Colon (tissue), 2 donors: Measurements from ENCODE around the gene ALG8.
"Not testable (repeated sequence)": the region's sequence is repeated elsewhere in the genome, so short reads cannot be mapped to it uniquely, and the experiment has no call there.

Experiments used
- FAIRE-seq: peaks from 2 replicates; lab custom pipeline; 2012; peaks lifted over from hg19 to GRCh38; lab: Jason Lieb, UNC
- donor health status: control.
- donor health status: control.

Gene ALG8

GRCh38 chr11:78069465-78069864 is 70.0 kb downstream of the ALG8 start:
- no peak for FAIRE-seq

GRCh38 chr11:78067704-78068103 is 71.7 kb downstream of the ALG8 start:
- FAIRE-seq = no peak

GRCh38 chr11:78066471-78066870 is 73.0 kb downstream of the ALG8 start:
- FAIRE-seq = no peak

- FAIRE-seq = no peak
Measured at GRCh38 chr11:78065203-78065602, 74.2 kb downstream of the ALG8 start.

- no peak for FAIRE-seq
Measured at GRCh38 chr11:78063440-78064181, 75.8 kb downstream of the ALG8 start, which contains the start of gene THRSP. Gene THRSP, plus strand, starts transcription at chr11:78063861. Its CDS starts 21 bp downstream, at chr11:78063882.

- no peak for FAIRE-seq
Measured at GRCh38 chr11:78062671-78063070, 76.8 kb downstream of the ALG8 start.

- FAIRE-seq = no peak
Measured at GRCh38 chr11:78061921-78062311, 77.5 kb downstream of the ALG8 start.

GRCh38 chr11:78061088-78061920 is 78.1 kb downstream of the ALG8 start:
- no peak for FAIRE-seq

GRCh38 chr11:78060533-78060932 is 78.9 kb downstream of the ALG8 start:
- no peak for FAIRE-seq

GRCh38 chr11:78059749-78060328 is 79.6 kb downstream of the ALG8 start:
- FAIRE-seq = not testable (repeated sequence)

- FAIRE-seq = no peak
Measured at GRCh38 chr11:78057462-78058055, 81.9 kb downstream of the ALG8 start.

- FAIRE-seq = no peak
Measured at GRCh38 chr11:78056093-78056492, 83.3 kb downstream of the ALG8 start.

GRCh38 chr11:78054971-78055370 is 84.5 kb downstream of the ALG8 start:
- FAIRE-seq = no peak

- FAIRE-seq = no peak
Measured at GRCh38 chr11:78050964-78051831, 88.2 kb downstream of the ALG8 start.
